K562 (cell line): ENCODE measurements around the gene DHRS7C. TPM values are rescaled to one million over a fixed set of nuclear protein-coding genes. Genes with fewer than 3 reads are reported as not detected.

Experiments
- ATAC-seq: fragments of 200-7000 bp; cut with Tn5 transposase; 3 replicates; pipeline ENCODE4 v1.9.1; 2020; ENCODE audit warnings: moderate library complexity
- BruUV-seq: library from RNA; stranded (reverse); fragments of 400-500 nt; replicated peaks from 2 replicates; lab custom pipeline; 2021; lab: Mats Ljungman, UMichigan
- CTCF ChIA-PET: fragments of 300-600 bp; formaldehyde crosslinking; extraction: SDS; loops from one replicate; lab custom pipeline; 2021; ENCODE audit warnings: low intra/inter-chr PET ratio; lab: Yijun Ruan, JAX
- POLR2A ChIA-PET: fragments of 300-600, 350-650 bp; sonication (Branson Sonifier 250); formaldehyde crosslinking; extraction: SDS; loops from one replicate; lab custom pipeline; 2021; ENCODE audit warnings: antibody characterized with exemption, inconsistent platforms; lab: Yijun Ruan, JAX
- DNase-seq, 4 experiments: peaks; one replicate each; pipeline versions ENCODE4 v3.0.0 to v3.0.0-alpha.2; 2011 to 2018; ENCODE audit warnings: low spot score in 3 of 4, mixed read lengths in 3 of 4; ENCODE audit errors: extremely low read depth in 1 of 4
- FAIRE-seq: peaks from 2 replicates; lab custom pipeline; 2011; peaks lifted over from hg19 to GRCh38; lab: Jason Lieb, UNC
- H2AFZ ChIP-seq: 2 replicates; pipeline ENCODE4 v1.6.0; 2011; ENCODE audit warnings: low read depth, low read length, control low read depth, inconsistent platforms
- H3K27ac ChIP-seq: fragments of 200-600 bp; 3 replicates; pipeline ENCODE4 v1.8.0; 2011; ENCODE audit warnings: low read depth, mild to moderate bottlenecking, control low read depth, inconsistent platforms, low read length, moderate library complexity, mixed read lengths; ENCODE audit errors: extremely low read depth
- H3K27me3 ChIP-seq, 2 experiments: fragments of 300-600 bp in 1 of 2; 2 replicates in 1 of 2; 3 replicates in 1 of 2; pipeline versions ENCODE4 v1.6.0 to v1.8.0; 2011; ENCODE audit warnings: inconsistent platforms in 2 of 2, low read length in 2 of 2, mild to moderate bottlenecking in 1 of 2, mixed read lengths in 1 of 2, moderate library complexity in 1 of 2; ENCODE audit not compliant: control insufficient read depth in 2 of 2, insufficient read depth in 2 of 2
- H3K36me3 ChIP-seq: fragments of 300-600 bp; 3 replicates; pipeline ENCODE4 v1.8.0; 2011; ENCODE audit warnings: mild to moderate bottlenecking, low read length, inconsistent platforms; ENCODE audit not compliant: control insufficient read depth, insufficient read depth
- H3K4me1 ChIP-seq, 2 experiments: fragments of 200-600 bp in 1 of 2; replicated peaks in 1 of 2; 2 replicates in 1 of 2; 3 replicates in 1 of 2; pipeline versions ENCODE4 v1.5.1 to v1.8.0; 2011; ENCODE audit warnings: inconsistent platforms in 2 of 2, low read length in 2 of 2, mild to moderate bottlenecking in 1 of 2, mixed read lengths in 1 of 2, moderate library complexity in 1 of 2; ENCODE audit not compliant: control insufficient read depth in 2 of 2, insufficient read depth in 2 of 2
- H3K4me2 ChIP-seq: 2 replicates; pipeline ENCODE4 v1.6.1; 2011; ENCODE audit warnings: low read length, control low read depth, inconsistent platforms, mixed read lengths; ENCODE audit not compliant: insufficient read depth
- H3K4me3 ChIP-seq: fragments of 200-600 bp; sonication (generic), shearing (Covaris generic); 2 replicates; pipeline ENCODE4 v1.5.1; 2016; ENCODE audit warnings: control low read depth, inconsistent platforms
- H3K79me2 ChIP-seq: fragments of 200-600 bp; 3 replicates; pipeline ENCODE4 v1.8.0; 2011; ENCODE audit warnings: low read length, inconsistent platforms; ENCODE audit not compliant: control insufficient read depth, insufficient read depth
- H3K9ac ChIP-seq, 2 experiments: 2 replicates each; pipeline versions ENCODE4 v1.6.0 to v1.6.1; 2011; ENCODE audit warnings: low read depth in 2 of 2, low read length in 2 of 2, control low read depth in 1 of 2, inconsistent platforms in 1 of 2, mild to moderate bottlenecking in 1 of 2, mixed read lengths in 1 of 2; ENCODE audit not compliant: insufficient read depth in 1 of 2
- H3K9me1 ChIP-seq: one replicate; pipeline ENCODE4 v1.6.0; 2011; ENCODE audit warnings: inconsistent platforms, mild to moderate bottlenecking, low read length, moderate library complexity; ENCODE audit not compliant: control insufficient read depth, insufficient read depth
- H3K9me3 ChIP-seq: replicated peaks from 2 replicates; pipeline ENCODE4 v1.5.1; 2011; ENCODE audit warnings: low read depth, low read length, inconsistent platforms; ENCODE audit not compliant: control insufficient read depth, insufficient read depth
- H4K20me1 ChIP-seq: replicated peaks from 2 replicates; pipeline ENCODE4 v1.6.1; 2011; ENCODE audit warnings: low read length, inconsistent platforms, mixed read lengths; ENCODE audit not compliant: control insufficient read depth, insufficient read depth
- CEBPB ChIP-seq: fragments of 450-650 bp; IDR thresholded peaks from 2 replicates; pipeline ENCODE4 v1.6.1; 2016; ENCODE audit warnings: missing genetic modification characterization, missing compliant biosample characterization
- CHD1 ChIP-seq: fragments of 200-600 bp; sonication (generic); IDR thresholded peaks from one replicate; pipeline ENCODE4 v1.6.1; 2012; ENCODE audit warnings: mild to moderate bottlenecking, moderate library complexity, low read length, inconsistent platforms
- ELF4 ChIP-seq: fragments of 450-650 bp; formaldehyde crosslinking; IDR thresholded peaks from 2 replicates; pipeline ENCODE4 v1.4.0; 2022; ENCODE audit warnings: missing genetic modification characterization
- IFI16 ChIP-seq: fragments of 250-450 bp; sonication (Bioruptor Pico); IDR thresholded peaks from 2 replicates; pipeline ENCODE4 v2.1.2; 2022; ENCODE audit warnings: mild to moderate bottlenecking, inconsistent platforms
- JUND ChIP-seq, 2 experiments: IDR thresholded peaks; 2 replicates in 1 of 2; 3 replicates in 1 of 2; pipeline ENCODE4 v1.6.1; 2011; ENCODE audit warnings: borderline replicate concordance in 2 of 2, low read depth in 2 of 2, low read length in 2 of 2, improper control_type of control experiment in 1 of 2, missing biosample characterization in 1 of 2, missing genetic modification characterization in 1 of 2, missing genetic modification reagents in 1 of 2
- KLF16 ChIP-seq: IDR thresholded peaks from 2 replicates; pipeline ENCODE4 v1.6.1; 2016; ENCODE audit warnings: antibody characterized with exemption
- PRPF4 ChIP-seq: fragments of 200-400 bp; formaldehyde crosslinking; IDR thresholded peaks from one replicate; pipeline ENCODE4 v1.6.1; 2017; ENCODE audit warnings: low read length, low read depth, mild to moderate bottlenecking; ENCODE audit not compliant: insufficient read depth, poor library complexity, severe bottlenecking
- XRCC4 ChIP-seq: IDR thresholded peaks from one replicate; pipeline ENCODE4 v1.6.1; 2011; ENCODE audit not compliant: insufficient read depth, insufficient read length; ENCODE audit errors: extremely low read depth
- ZBTB17 ChIP-seq: fragments of 450-650 bp; formaldehyde crosslinking; IDR thresholded peaks from 2 replicates; pipeline ENCODE4 v1.4.0; 2020; ENCODE audit warnings: mild to moderate bottlenecking
- ZNF766 ChIP-seq: fragments of 200-800 bp; sonication (Bioruptor generic); conservative IDR thresholded peaks from 2 replicates; pipeline ENCODE4 v1.6.1; 2016; ENCODE audit warnings: missing genetic modification characterization, missing compliant biosample characterization
- WGBS: fragments of 100-300 bp; shearing (Covaris generic); methylation state at CpG from one replicate; pipeline ENCODE4 v1.1.6; 2016; ENCODE audit warnings: low coverage, mixed read lengths; ENCODE audit not compliant: insufficient coverage; ENCODE audit errors: missing lambda C conversion rate; 5-methylcytosine and 5-hydroxymethylcytosine counted together
- in situ Hi-C: fragments of 300-500 bp; cut with MboI; formaldehyde crosslinking; loops from 4 replicates; pipeline ENCODE4 v1.15.0; 2018; ENCODE audit warnings: inconsistent platforms, mixed read lengths
- intact Hi-C: fragments of 100-400 bp; cut with micrococcal nuclease; formaldehyde crosslinking; loops from 2 replicates; pipeline ENCODE4 v1.14.2; 2022
- polyA plus RNA-seq, 8 experiments: library from polyadenylated mRNA; depleted of rRNA in 4 of 8; stranded (reverse) in 5 of 8; unstranded in 3 of 8; fragments of >200 nt; fragmentation: Nextera tagmentation in 2 of 8; fragmentation: Illumina TruSeq in 1 of 8; extraction: Ambion mirVana in 2 of 8; extraction: Trizol in 1 of 8; gene quantifications; 2 replicates each; pipeline versions ENCODE4 v1.2.1 to v1.2.3, GENCODE V29; 2011 to 2014; ENCODE audit warnings: inconsistent platforms in 1 of 8, missing spikeins in 1 of 8
- total RNA-seq, 7 experiments: library from RNA; depleted of rRNA in 6 of 7; stranded (reverse); fragments of >200 nt in 6 of 7; fragmentation: Illumina TruSeq in 2 of 7; extraction: Trizol in 2 of 7; gene quantifications; 2 replicates each; pipeline versions ENCODE4 v1.2.1 to v1.2.3, GENCODE V29; 2011 to 2021; ENCODE audit warnings: low replicate concordance in 1 of 7
- TF ChIP-seq, protein P1 (sequence below): IDR thresholded peaks from 3 replicates; pipeline ENCODE4 v1.6.1; 2011; ENCODE audit warnings: borderline replicate concordance, mild to moderate bottlenecking; ENCODE audit not compliant: insufficient read length, insufficient read depth
- TF ChIP-seq, protein P2 (sequence below): fragments of 250-450 bp; sonication (Bioruptor Pico); IDR thresholded peaks from 2 replicates; pipeline ENCODE4 v1.5.0; 2021
- TF ChIP-seq, protein P3 (sequence below): IDR thresholded peaks from 2 replicates; pipeline ENCODE4 v1.6.1; 2011; ENCODE audit not compliant: insufficient read length; ENCODE audit errors: extremely low read depth
- TF ChIP-seq, protein P4 (sequence below): fragments of 450-650 bp; IDR thresholded peaks from 2 replicates; pipeline ENCODE4 v1.7.1; 2018; ENCODE audit warnings: mild to moderate bottlenecking, low read depth; ENCODE audit not compliant: partially characterized antibody

Gene DHRS7C
- total and polyA plus RNA-seq, 9 of the 15 experiments (the other 6 are each of a cell fraction or from before 2014, with no cell fraction given) = not detected

DNA sequence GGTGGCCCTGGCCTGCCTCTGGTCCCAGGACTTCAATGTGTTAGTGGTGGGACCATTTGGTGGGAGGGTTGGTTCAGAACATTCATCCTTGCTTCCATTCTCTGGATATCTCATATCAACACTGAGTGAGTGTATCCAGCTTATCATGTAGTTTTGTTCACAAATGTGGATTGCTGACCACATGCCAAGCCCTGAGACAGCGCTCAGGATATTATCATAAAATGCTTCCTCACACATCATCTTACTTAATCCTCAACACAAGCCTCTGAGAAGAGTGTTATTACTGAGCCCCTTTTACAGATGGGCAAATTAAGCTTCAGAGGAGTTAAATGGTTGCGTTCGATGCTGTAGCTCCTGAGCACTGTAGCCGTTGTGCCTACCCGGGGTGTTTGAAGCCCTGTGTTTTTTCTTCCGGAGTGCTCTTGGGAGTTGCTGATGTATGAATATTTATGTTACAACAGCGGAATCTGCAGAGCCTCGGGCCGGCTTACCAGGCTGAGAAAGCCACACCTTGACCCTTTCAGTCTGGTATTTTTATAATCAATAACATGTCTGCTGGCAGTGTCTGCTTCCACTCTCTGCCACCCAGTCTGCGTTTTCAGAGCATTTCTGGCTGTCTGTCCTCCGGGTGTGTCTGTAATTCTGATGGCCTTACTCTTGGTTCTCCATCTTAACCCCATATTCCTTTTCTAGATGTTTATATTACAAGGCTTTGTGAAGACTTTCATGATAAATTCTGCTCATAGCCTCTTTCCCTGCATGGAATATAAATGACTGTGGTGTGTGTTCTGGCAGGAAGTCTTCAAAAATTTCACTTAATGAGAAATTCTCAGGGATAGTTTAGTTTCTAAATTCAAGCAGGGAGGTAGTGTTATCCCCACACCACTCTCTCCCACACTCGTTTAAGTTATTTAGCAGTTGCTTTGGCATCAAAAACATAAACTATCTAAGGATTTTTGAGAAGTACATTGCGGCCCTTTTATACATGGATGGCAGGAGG lies 37.2 kb upstream of the DHRS7C start:
- DNase-seq = no peak
- intact Hi-C loops (no loop called here), in situ Hi-C loops (no loop called here)
- H3K4me3 ChIP-seq = no peak overlapping the region
- no peak overlapping the region for H2AFZ ChIP-seq
- H3K4me2 ChIP-seq = no peak overlapping the region
- POLR2A ChIA-PET = no interaction called here
- WGBS = 2% methylated on average over 10 of the region's 13 CpGs
- H4K20me1 ChIP-seq = no peaks in the 10 kb centered on the region
- H3K9me1 ChIP-seq = no peaks in the 10 kb centered on the region
- H3K4me1 ChIP-seq = no peaks in the 10 kb centered on the region
- FAIRE-seq = no peak
- no peaks in the 10 kb centered on the region for H3K9me3 ChIP-seq
- H3K9ac ChIP-seq = no peak overlapping the region
- no peaks in the 10 kb centered on the region for H3K79me2 ChIP-seq
- no peaks in the 10 kb centered on the region; a peak in 1 of 5 replicates for H3K27me3 ChIP-seq
- CTCF ChIA-PET = no interaction called here
- no peaks in the 10 kb centered on the region for H3K36me3 ChIP-seq
- BruUV-seq = no TSS peak
- ATAC-seq = no peak
- no peak overlapping the region for H3K27ac ChIP-seq
- TF ChIP-seq IFI16 (CRISPR knock-in tag) = no peak
- no peak for TF ChIP-seq JUND (IDR thresholded peaks at IDR 0.05; ENCODE audit: borderline replicate concordance, low read depth, low read length)
- no peak for TF ChIP-seq JUND (tag; IDR thresholded peaks at IDR 0.05; ENCODE audit: borderline replicate concordance, low read depth, low read length)
- no peak for TF ChIP-seq KLF16
- no peak for TF ChIP-seq XRCC4
- no peak for TF ChIP-seq PRPF4
- TF ChIP-seq ZNF766 = no peak
- TF ChIP-seq, protein P1, sequence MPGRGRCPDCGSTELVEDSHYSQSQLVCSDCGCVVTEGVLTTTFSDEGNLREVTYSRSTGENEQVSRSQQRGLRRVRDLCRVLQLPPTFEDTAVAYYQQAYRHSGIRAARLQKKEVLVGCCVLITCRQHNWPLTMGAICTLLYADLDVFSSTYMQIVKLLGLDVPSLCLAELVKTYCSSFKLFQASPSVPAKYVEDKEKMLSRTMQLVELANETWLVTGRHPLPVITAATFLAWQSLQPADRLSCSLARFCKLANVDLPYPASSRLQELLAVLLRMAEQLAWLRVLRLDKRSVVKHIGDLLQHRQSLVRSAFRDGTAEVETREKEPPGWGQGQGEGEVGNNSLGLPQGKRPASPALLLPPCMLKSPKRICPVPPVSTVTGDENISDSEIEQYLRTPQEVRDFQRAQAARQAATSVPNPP = no peak
- TF ChIP-seq, protein P2, sequence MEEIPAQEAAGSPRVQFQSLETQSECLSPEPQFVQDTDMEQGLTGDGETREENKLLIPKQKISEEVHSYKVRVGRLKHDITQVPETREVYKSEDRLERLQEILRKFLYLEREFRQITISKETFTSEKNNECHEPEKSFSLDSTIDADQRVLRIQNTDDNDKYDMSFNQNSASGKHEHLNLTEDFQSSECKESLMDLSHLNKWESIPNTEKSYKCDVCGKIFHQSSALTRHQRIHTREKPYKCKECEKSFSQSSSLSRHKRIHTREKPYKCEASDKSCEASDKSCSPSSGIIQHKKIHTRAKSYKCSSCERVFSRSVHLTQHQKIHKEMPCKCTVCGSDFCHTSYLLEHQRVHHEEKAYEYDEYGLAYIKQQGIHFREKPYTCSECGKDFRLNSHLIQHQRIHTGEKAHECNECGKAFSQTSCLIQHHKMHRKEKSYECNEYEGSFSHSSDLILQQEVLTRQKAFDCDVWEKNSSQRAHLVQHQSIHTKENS (CRISPR knock-in tag) = no peak
- TF ChIP-seq, protein P3, sequence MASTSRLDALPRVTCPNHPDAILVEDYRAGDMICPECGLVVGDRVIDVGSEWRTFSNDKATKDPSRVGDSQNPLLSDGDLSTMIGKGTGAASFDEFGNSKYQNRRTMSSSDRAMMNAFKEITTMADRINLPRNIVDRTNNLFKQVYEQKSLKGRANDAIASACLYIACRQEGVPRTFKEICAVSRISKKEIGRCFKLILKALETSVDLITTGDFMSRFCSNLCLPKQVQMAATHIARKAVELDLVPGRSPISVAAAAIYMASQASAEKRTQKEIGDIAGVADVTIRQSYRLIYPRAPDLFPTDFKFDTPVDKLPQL = no peak
- TF ChIP-seq, protein P4, sequence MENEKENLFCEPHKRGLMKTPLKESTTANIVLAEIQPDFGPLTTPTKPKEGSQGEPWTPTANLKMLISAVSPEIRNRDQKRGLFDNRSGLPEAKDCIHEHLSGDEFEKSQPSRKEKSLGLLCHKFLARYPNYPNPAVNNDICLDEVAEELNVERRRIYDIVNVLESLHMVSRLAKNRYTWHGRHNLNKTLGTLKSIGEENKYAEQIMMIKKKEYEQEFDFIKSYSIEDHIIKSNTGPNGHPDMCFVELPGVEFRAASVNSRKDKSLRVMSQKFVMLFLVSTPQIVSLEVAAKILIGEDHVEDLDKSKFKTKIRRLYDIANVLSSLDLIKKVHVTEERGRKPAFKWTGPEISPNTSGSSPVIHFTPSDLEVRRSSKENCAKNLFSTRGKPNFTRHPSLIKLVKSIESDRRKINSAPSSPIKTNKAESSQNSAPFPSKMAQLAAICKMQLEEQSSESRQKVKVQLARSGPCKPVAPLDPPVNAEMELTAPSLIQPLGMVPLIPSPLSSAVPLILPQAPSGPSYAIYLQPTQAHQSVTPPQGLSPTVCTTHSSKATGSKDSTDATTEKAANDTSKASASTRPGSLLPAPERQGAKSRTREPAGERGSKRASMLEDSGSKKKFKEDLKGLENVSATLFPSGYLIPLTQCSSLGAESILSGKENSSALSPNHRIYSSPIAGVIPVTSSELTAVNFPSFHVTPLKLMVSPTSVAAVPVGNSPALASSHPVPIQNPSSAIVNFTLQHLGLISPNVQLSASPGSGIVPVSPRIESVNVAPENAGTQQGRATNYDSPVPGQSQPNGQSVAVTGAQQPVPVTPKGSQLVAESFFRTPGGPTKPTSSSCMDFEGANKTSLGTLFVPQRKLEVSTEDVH = no peak
- no peak for TF ChIP-seq ELF4 (CRISPR knock-in tag)
- TF ChIP-seq CHD1 = no peak
- no peak for TF ChIP-seq ZBTB17 (CRISPR knock-in tag)
- no peak for TF ChIP-seq CEBPB (tag)
